ENCODE measurements around the gene MICAL3.
"Not testable (repeated sequence)": the region's sequence is repeated elsewhere in the genome, so short reads cannot be mapped to it uniquely, and the experiment has no call there.

Gene MICAL3

GRCh38 chr22:18067548-18068341, 43.4 kb upstream of the MICAL3 start:
- Histone ChIP-seq H3K9ac (ENCODE audit: low read length) (peak overlapping the region; percentile 39), H3K4me3 (ENCODE audit: low read depth in 1 of 2, low read length in 2 of 2) (peak overlapping the region; percentile 3 to 8), H3K36me3 (ENCODE audit: insufficient read depth, low read length) (no peaks in the 10 kb centered on the region), H3K27me3 (ENCODE audit: control insufficient read depth in 1 of 2, insufficient read depth in 2 of 2, low read length in 2 of 2) (no peaks in the 10 kb centered on the region), H3K27ac (ENCODE audit: low read depth, low read length) (peak overlapping the region; percentile 85), H3K9me3 (ENCODE audit: low read length) (no peaks in the 10 kb centered on the region), H3K4me1 (ENCODE audit: insufficient read depth, low read length) (peaks cover 32% of the 10 kb centered on the region)

GRCh38 chr22:18067121-18067520, 42.8 kb upstream of the MICAL3 start:
- no peaks in the 10 kb centered on the region for H3K36me3 ChIP-seq (ENCODE audit: insufficient read depth, low read length)
- no peaks in the 10 kb centered on the region for H3K27me3 ChIP-seq (ENCODE audit: control insufficient read depth in 1 of 2, insufficient read depth in 2 of 2, low read length in 2 of 2)
- no peak overlapping the region for H3K9ac ChIP-seq (ENCODE audit: low read length)
- H3K4me1 ChIP-seq (ENCODE audit: insufficient read depth, low read length): peaks cover 32% of the 10 kb centered on the region
- H3K4me3 ChIP-seq (ENCODE audit: low read depth in 1 of 2, low read length in 2 of 2): peak overlapping the region in 1 of 2 donors; percentile 8
- H3K27ac ChIP-seq (ENCODE audit: low read depth, low read length): peak overlapping the region; percentile 85
- no peaks in the 10 kb centered on the region for H3K9me3 ChIP-seq (ENCODE audit: low read length)

- H3K27me3 ChIP-seq (ENCODE audit: control insufficient read depth in 1 of 2, insufficient read depth in 2 of 2, low read length in 2 of 2): no peaks in the 10 kb centered on the region
- H3K4me1 ChIP-seq (ENCODE audit: insufficient read depth, low read length): peaks cover 36% of the 10 kb centered on the region
- H3K4me3 ChIP-seq (ENCODE audit: low read depth in 1 of 2, low read length in 2 of 2): no peak overlapping the region
- H3K9me3 ChIP-seq (ENCODE audit: low read length): no peaks in the 10 kb centered on the region
- H3K9ac ChIP-seq (ENCODE audit: low read length): no peak overlapping the region
- H3K36me3 ChIP-seq (ENCODE audit: insufficient read depth, low read length): no peaks in the 10 kb centered on the region
- peak overlapping the region; percentile 85 for H3K27ac ChIP-seq (ENCODE audit: low read depth, low read length)
Measured at GRCh38 chr22:18066181-18066859, 42.0 kb upstream of the MICAL3 start.

- H3K27me3 ChIP-seq (ENCODE audit: control insufficient read depth in 1 of 2, insufficient read depth in 2 of 2, low read length in 2 of 2): no peaks in the 10 kb centered on the region
- no peaks in the 10 kb centered on the region for H3K36me3 ChIP-seq (ENCODE audit: insufficient read depth, low read length)
- no peaks in the 10 kb centered on the region for H3K9me3 ChIP-seq (ENCODE audit: low read length)
- H3K4me3 ChIP-seq (ENCODE audit: low read depth in 1 of 2, low read length in 2 of 2): no peak overlapping the region
- no peak overlapping the region for H3K27ac ChIP-seq (ENCODE audit: low read depth, low read length)
- H3K4me1 ChIP-seq (ENCODE audit: insufficient read depth, low read length): peaks cover 45% of the 10 kb centered on the region
- no peak overlapping the region for H3K9ac ChIP-seq (ENCODE audit: low read length)
Measured at GRCh38 chr22:18065256-18065655, 40.9 kb upstream of the MICAL3 start.

GRCh38 chr22:18064636-18065035, 40.3 kb upstream of the MICAL3 start:
- Histone ChIP-seq H3K4me3 (ENCODE audit: low read depth in 1 of 2, low read length in 2 of 2) (no peak overlapping the region), H3K27ac (ENCODE audit: low read depth, low read length) (no peak overlapping the region), H3K27me3 (ENCODE audit: control insufficient read depth in 1 of 2, insufficient read depth in 2 of 2, low read length in 2 of 2) (no peaks in the 10 kb centered on the region), H3K4me1 (ENCODE audit: insufficient read depth, low read length) (peaks cover 49% of the 10 kb centered on the region), H3K9me3 (ENCODE audit: low read length) (no peaks in the 10 kb centered on the region), H3K9ac (ENCODE audit: low read length) (no peak overlapping the region), H3K36me3 (ENCODE audit: insufficient read depth, low read length) (no peaks in the 10 kb centered on the region)

GRCh38 chr22:18063715-18064114, 39.4 kb upstream of the MICAL3 start:
- H3K36me3 ChIP-seq (ENCODE audit: insufficient read depth, low read length); H3K9me3 ChIP-seq (ENCODE audit: low read length); H3K27me3 ChIP-seq (ENCODE audit: control insufficient read depth in 1 of 2, insufficient read depth in 2 of 2, low read length in 2 of 2); H3K9ac ChIP-seq (ENCODE audit: low read length); H3K4me3 ChIP-seq (ENCODE audit: low read depth in 1 of 2, low read length in 2 of 2); H3K27ac ChIP-seq (ENCODE audit: low read depth, low read length): not testable (repeated sequence)
- peaks cover 43% of the 10 kb centered on the region for H3K4me1 ChIP-seq (ENCODE audit: insufficient read depth, low read length)

GRCh38 chr22:18063306-18063705, 38.9 kb upstream of the MICAL3 start:
- H3K4me3 ChIP-seq (ENCODE audit: low read depth in 1 of 2, low read length in 2 of 2): no peak overlapping the region
- no peak overlapping the region for H3K9ac ChIP-seq (ENCODE audit: low read length)
- H3K27me3 ChIP-seq (ENCODE audit: control insufficient read depth in 1 of 2, insufficient read depth in 2 of 2, low read length in 2 of 2): no peaks in the 10 kb centered on the region
- H3K9me3 ChIP-seq (ENCODE audit: low read length): no peaks in the 10 kb centered on the region
- peaks cover 41% of the 10 kb centered on the region for H3K4me1 ChIP-seq (ENCODE audit: insufficient read depth, low read length)
- H3K27ac ChIP-seq (ENCODE audit: low read depth, low read length): peak overlapping the region; percentile 12
- H3K36me3 ChIP-seq (ENCODE audit: insufficient read depth, low read length): no peaks in the 10 kb centered on the region

- peaks cover 42% of the 10 kb centered on the region for H3K4me1 ChIP-seq (ENCODE audit: insufficient read depth, low read length)
- no peaks in the 10 kb centered on the region for H3K36me3 ChIP-seq (ENCODE audit: insufficient read depth, low read length)
- no peak overlapping the region for H3K9ac ChIP-seq (ENCODE audit: low read length)
- H3K4me3 ChIP-seq (ENCODE audit: low read depth in 1 of 2, low read length in 2 of 2): no peak overlapping the region
- H3K27me3 ChIP-seq (ENCODE audit: control insufficient read depth in 1 of 2, insufficient read depth in 2 of 2, low read length in 2 of 2): no peaks in the 10 kb centered on the region
- no peak overlapping the region for H3K27ac ChIP-seq (ENCODE audit: low read depth, low read length)
- no peaks in the 10 kb centered on the region for H3K9me3 ChIP-seq (ENCODE audit: low read length)
Measured at GRCh38 chr22:18062421-18062820, 38.1 kb upstream of the MICAL3 start.

- Histone ChIP-seq H3K4me3 (ENCODE audit: low read depth in 1 of 2, low read length in 2 of 2) (no peak overlapping the region), H3K4me1 (ENCODE audit: insufficient read depth, low read length) (peaks cover 44% of the 10 kb centered on the region), H3K27ac (ENCODE audit: low read depth, low read length) (peak overlapping the region; percentile 61), H3K36me3 (ENCODE audit: insufficient read depth, low read length) (no peaks in the 10 kb centered on the region), H3K27me3 (ENCODE audit: control insufficient read depth in 1 of 2, insufficient read depth in 2 of 2, low read length in 2 of 2) (no peaks in the 10 kb centered on the region), H3K9ac (ENCODE audit: low read length) (no peak overlapping the region), H3K9me3 (ENCODE audit: low read length) (no peaks in the 10 kb centered on the region)
Measured at GRCh38 chr22:18060646-18061620, 36.6 kb upstream of the MICAL3 start.

GRCh38 chr22:18059991-18060390, 35.6 kb upstream of the MICAL3 start:
- no peak overlapping the region for H3K4me3 ChIP-seq (ENCODE audit: low read depth in 1 of 2, low read length in 2 of 2)
- no peak overlapping the region for H3K9ac ChIP-seq (ENCODE audit: low read length)
- peaks cover 47% of the 10 kb centered on the region for H3K4me1 ChIP-seq (ENCODE audit: insufficient read depth, low read length)
- no peaks in the 10 kb centered on the region for H3K36me3 ChIP-seq (ENCODE audit: insufficient read depth, low read length)
- H3K9me3 ChIP-seq (ENCODE audit: low read length): no peaks in the 10 kb centered on the region
- no peaks in the 10 kb centered on the region for H3K27me3 ChIP-seq (ENCODE audit: control insufficient read depth in 1 of 2, insufficient read depth in 2 of 2, low read length in 2 of 2)
- H3K27ac ChIP-seq (ENCODE audit: low read depth, low read length): peak overlapping the region; percentile 63

GRCh38 chr22:18059473-18059872, 35.1 kb upstream of the MICAL3 start:
- Histone ChIP-seq H3K27me3 (ENCODE audit: control insufficient read depth in 1 of 2, insufficient read depth in 2 of 2, low read length in 2 of 2) (no peaks in the 10 kb centered on the region), H3K4me3 (ENCODE audit: low read depth in 1 of 2, low read length in 2 of 2) (no peak overlapping the region), H3K4me1 (ENCODE audit: insufficient read depth, low read length) (peaks cover 47% of the 10 kb centered on the region), H3K36me3 (ENCODE audit: insufficient read depth, low read length) (no peaks in the 10 kb centered on the region), H3K27ac (ENCODE audit: low read depth, low read length) (no peak overlapping the region), H3K9me3 (ENCODE audit: low read length) (no peaks in the 10 kb centered on the region), H3K9ac (ENCODE audit: low read length) (no peak overlapping the region)
